HL-60/S4 treated with phorbol 12-myristate 13-acetate at 8.2 ng/mL for 4 days and 3 days (cell line): ENCODE data around the gene KDM4C.

Experiments
- in situ Hi-C: fragments of 300-500 bp; cut with MboI; formaldehyde crosslinking; loops from 2 replicates; pipeline ENCODE4 v1.15.0; 2022; ENCODE audit warnings: low sequenced_read_pairs

Gene KDM4C

DNA sequence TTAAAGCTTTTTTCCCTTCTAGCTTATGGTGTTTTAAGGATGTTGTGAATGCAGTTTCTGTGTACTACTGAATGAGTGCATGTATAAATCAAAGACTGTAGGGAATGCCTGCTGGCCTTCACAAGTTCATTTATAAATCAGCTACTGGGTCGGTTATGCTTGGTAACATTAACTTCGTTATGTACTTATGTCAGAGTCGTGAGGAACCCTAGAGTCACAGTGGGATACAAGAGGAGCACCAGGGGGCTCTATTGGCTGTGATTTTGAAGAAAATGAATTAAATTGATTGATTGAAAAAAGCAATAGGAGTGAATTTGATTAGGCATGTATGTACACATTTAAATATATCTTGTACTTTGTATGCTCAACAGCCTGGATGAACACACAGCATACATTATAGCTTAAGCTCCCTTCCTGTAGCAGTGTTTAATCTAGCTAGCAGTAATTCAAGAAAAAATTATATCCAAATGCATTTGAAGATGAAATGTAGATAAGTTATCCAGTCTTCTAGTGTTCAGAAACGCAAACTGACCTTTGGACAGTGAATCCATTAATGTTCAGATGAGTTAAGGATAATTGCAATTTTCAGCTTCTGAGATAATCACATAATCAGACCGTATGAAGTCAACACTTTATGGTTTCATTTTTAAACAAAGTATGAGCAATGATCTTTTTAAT is 204.2 kb downstream of the KDM4C start:
- in situ Hi-C loops = no loop called here

DNA sequence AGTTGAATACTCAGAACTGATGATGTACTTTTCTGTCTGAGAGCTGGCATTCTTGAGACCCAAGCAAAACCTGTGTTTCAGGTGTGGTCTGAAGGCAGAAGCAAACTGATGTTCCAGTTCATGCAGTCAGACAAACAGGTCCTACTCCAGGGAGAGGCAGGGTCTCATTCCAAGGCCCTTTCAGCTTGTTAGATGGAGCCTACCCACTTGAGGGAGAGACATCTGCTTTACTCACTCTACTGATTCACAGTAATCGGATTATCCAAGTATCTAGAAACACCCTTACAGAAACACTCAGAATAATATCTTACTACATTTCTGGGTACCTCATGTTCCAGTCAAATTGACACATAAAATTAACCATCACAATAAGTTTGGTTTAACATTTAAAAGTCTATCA is 207.8 kb downstream of the KDM4C start:
- in situ Hi-C loops = no loop called here

DNA sequence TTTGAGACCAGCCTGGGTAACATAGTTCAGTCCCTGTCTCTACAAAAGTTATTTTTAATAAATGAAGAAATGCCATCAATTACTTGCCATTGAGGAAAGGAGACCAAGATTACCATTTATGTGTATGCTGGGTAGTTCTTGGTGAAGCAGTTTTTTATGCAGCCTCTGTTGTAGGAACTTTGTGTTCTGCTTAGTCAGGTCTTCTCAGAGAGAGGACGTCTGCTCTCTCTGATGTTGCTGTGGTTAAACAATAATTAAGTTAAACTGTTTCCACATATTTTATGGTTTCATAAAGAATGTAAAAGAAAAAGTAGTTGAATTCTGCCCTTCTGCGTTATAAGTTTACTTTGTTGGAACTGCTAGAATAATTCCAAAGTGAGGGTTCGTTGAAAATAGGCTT is 210.5 kb downstream of the KDM4C start:
- in situ Hi-C loops = no loop called here

DNA sequence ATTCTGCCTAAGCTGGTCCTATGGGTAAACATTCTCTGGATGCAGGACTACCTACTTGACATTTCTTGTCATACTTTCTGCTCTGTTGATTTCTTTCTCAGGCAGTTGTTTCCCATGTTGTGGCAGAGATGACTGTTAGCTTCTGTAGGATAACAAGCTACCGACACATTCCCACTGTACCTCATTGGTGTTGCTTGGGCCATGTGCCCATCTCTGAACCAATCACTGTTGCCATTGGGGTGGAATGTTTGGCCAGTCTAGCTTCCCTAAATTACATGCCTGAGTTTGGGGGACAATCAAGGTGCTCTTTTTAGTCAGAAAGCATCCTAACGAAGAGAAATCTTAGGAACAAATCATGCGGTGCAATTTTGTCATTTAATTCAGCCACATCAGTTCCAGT is 212.0 kb downstream of the KDM4C start:
- in situ Hi-C loops = no loop called here

DNA sequence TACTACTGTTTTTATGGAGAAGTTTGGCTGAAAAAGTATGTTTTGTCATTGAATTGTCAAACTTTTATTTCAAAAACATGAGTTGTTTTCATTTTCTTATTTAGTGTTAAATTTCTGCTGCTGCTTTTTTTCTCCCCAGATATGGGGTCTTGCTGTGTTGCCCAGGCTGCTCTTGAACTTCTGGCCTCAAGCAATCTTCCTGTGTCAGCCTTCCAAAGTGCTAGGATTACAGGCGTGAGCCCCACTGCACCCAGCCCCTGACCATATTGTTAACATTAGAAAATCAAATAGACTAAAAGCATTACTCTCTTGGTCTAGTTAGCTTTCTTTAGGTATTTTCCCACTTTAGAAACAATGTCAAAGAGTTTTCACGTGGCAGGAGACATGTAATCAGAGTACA is 215.3 kb downstream of the KDM4C start:
- in situ Hi-C loops = no loop called here

DNA sequence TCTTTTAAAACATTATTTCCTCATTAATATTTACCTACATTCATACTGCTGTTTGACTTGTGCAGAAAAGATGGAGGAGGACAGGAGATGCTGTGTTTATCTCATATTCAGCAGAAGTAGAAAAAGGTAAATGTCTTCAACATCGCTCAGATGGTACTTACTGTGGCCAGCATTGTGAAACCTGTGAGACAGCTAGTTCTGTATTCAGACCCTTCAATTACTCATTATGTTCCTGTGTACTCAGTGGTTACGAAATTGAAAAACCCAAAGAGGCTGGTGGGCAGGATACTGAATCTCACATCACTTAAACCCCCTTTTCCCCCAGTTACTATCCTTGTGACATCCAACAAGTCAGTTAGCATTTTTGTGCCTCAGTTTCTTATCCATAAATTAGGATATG is 216.0 kb downstream of the KDM4C start:
- in situ Hi-C loops = no loop called here

DNA sequence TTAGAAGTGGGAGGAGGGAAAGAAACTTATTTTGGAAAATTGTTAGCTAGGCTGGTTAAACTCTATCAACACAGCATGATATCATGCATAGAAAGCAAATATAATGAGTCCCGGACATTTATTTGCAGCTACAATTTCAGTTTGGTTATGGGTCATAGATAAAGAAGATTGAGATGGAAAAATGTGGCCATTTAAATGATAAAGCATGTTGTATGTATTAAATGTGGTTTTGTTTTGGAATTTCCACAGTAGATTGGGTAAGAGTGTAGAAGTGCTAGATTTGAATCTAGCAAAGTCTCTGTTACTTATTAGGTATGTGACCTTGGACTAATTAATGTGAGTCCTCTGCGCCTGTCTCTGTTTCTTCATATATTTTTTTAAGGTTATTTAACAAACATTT is 217.4 kb downstream of the KDM4C start:
- in situ Hi-C loops = no loop called here

DNA sequence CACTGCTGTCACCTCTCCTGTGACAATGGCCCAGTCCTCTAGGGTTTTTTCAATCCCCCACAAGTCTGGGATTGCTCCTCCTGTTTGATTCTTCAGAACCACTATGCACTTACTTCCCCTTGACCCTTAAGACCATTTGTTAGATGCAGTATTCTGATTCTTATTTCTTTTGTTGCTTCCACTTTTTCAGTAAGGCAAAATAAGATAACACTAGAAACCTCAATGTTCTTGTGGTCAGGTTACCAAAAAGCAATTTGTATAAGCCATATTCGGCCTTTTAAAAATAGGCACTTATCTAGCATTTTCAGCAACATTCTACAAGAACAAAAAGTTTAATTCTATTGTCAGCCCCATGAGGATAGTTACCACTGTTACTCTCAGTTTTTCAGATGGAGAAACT is 220.0 kb downstream of the KDM4C start:
- in situ Hi-C loops = no loop called here

DNA sequence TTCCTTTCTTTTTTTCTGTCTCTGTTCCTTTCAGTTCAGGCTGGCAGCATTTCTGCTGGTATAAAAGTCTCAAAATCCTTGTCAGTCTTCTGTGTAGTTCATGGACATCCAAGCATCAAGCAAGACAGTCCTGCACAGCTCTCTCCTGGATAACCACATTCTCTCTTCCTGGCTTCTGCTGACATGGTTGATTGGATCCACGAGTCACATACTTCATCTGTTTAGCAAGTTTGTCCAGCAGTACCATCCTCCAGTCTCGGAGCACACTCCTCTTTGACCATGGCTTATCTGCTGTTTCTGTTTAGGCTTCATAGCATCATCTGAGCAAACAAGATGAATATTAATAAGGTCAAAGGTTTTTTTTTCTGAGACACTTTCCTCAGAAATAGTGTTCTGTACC is 220.8 kb downstream of the KDM4C start:
- in situ Hi-C loops = no loop called here

DNA sequence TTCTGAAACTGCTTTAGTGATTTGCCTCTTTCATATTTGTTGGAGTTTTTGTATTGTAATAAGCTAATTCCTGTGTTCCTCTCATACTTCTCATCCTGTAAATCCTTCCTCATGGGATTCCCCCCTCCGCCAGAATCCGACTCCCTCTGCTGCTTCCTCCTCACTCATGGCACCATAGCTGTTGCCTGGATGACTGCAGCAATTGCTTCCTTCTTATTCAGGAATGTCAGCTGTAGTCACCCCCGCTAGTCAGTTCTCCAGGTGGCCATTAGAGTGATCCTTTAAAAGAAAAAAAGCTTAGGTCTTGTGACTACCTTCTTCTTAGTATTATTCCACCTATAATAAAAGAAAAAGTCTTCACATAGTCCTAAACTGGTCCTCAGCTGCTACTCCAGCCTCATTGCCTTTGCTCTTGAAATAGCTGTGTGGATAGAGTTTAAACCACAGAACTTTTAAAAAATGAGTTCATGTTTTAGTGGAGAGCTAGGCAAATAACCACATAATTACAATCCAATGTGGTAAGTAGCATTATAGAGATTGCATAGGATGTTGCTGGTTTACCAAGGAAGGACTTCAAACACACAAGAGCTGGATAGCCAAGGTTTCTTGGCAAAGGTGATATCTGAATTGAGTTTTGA is 227.3 kb downstream of the KDM4C start:
- in situ Hi-C loops = no loop called here

DNA sequence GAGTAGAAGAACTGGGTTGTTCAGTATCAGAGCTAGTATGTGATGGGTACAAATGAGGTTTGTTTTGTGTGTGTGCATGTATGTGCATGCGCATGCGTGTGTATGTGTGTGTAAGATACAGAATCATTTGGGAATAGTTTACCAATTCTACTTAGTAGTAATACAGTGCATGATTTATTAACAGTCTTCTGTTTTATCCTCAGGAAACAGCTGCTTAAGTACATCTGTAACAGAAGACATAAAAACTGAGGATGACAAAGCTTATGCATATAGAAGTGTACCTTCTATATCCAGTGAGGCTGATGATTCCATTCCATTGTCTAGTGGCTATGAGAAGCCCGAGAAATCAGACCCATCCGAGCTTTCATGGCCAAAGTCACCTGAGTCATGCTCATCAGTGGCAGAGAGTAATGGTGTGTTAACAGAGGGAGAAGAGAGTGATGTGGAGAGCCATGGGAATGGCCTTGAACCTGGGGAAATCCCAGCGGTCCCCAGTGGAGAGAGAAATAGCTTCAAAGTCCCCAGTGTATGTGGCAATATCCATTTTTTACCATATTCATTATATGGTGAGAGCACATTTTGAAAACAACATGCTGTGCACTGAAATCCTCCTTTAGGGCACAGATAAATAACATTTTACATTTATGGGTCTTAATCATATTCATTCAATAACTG is 228.5 kb downstream of the KDM4C start:
- in situ Hi-C loops = no loop called here

DNA sequence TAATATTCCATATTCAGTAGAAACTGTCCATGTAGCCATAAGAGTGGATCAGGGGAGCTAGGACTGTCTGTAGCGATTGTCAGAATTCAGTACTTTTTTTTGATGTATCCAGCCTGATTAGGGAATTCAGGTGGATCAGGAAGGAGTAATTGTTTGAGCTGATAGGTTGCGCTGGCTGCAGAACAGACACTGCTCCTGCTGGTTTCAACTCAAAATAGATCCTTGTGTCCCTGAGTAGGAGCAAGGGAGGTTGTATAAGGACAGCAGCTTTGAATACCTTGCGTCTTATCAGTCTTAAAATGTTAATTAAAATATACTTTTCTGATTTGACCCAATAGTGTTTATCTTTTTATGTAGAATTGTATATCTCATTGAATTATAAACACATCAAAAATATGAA is 229.6 kb downstream of the KDM4C start:
- in situ Hi-C loops = no loop called here

DNA sequence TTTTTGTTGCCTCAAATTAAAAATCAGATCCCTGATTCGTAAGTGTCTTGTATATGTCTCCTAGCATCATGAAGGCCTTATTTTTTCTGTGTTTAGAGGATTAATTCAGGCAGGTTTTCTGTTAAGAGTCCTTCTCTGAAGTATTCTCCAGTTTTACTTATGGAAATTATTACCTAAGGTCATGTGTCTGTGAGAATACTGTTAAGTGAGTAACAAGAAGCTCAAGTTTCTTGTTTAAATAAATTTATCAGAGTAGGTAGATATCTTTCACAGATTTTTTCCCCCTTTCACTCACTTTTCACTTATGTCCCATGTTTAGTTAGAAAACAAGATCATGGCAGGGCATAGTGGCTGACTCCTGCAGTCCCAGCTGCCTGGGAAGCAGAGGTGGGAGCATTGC is 233.6 kb downstream of the KDM4C start:
- in situ Hi-C loops = no loop called here

DNA sequence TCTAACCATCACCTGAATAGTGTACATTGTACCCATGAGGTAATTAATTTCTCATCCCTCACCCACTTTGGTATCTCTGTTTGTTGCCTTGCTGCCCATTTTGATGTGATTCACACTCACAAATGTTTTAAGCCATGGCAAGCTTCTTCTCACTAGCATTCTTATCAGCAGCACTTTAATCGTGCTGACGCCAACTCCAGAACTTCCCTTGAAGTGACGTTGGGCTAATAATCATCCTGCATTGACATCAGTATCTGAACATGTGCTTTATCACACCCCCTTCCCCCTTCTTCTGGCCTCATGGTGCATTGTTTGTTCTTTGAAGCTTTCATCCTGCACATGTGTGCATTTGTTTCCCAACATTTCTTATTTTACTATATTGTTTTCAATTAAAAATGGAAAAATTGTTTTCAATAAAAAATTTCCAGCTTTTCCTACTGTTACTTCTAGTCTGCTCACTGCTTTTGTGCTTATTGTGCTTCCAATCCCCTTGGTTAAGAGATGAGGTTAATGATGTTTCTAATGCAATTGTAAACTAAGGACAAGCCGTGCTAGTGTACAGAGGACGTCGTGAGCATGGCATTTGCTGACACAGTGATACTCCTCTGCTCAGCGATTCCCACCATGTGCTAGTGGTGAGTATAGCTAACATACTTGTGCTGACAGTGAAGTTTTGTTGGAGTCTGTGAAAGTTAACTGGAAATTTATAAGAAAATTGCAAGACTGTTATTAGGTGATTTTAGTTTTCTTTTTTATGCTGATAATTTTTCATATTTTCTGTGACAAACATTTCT is 238.5 kb downstream of the KDM4C start:
- in situ Hi-C loops = no loop called here

DNA sequence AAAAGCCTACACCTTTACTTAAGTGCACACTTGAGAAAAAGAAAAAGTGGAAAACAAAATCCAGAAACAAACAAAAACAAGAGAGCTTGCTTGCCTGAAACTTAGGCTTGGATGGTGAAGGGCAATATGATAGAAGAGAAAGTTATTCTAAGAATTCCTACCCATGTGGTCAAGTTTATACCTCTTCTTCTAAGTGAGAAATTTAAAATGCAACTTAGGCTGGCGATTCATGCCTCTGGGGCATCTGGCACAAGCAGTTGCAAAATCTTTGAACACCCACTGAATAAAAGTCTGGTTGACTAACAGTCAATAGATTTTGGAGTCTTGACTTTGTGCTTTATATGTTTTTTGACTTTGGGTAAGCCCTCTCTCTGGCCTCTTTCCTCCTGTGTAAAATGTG is 239.6 kb downstream of the KDM4C start:
- in situ Hi-C loops = no loop called here

DNA sequence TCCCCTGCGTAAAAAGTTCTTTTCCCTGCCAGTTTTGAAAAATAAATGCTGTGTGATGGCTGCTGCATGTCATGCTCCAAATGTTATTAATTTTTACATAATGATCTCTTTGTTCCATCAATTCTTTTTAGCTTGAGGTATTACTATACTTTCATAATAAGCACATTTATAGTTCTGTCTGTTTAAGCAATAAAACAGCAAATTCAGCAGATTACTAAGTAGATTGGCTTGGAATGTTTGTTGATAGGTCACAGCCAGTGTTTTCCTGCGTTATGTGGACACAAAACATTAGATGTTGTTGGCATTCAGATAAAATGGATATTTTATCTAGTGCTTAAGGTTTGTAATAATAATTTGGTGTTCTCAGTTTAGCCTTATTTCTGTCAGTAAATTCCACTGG is 242.0 kb downstream of the KDM4C start:
- in situ Hi-C loops = no loop called here

DNA sequence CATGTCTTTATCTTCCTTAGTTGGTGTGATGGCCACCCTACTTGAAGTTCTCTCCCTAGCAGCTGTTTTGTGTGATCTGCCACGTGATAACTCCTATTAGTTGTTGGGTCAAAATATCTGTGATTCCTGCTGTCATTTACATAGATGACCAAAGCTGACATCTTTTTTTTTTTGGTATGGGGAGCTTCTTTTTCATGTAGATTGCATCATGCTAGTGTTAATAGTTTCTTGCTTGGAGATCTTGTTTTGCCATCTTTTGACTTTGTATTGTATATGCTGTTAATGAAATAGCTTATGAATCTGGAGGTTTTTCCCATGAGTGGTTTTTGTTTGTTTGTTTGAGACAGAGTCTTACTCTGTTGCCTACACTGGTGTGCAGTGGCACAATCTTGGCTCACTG is 243.8 kb downstream of the KDM4C start:
- in situ Hi-C loops = no loop called here

DNA sequence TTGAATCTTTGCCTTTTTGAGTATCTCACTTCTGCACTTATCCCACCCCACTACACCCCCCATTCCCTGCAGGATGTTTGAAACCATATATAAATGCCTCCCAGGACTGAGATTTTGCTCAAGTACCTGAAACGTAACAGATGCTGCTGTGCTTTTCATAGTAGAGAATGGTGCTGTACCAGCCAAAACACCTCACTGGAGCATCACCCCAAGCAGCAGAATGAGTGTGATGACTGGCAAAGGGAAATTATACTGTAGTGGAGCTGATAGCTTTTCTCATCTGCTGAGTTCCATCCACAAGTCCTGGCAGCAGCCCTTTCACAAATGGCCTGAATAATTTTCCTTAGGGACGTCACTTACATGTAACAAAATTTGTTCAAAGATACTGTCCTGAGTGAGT is 246.1 kb downstream of the KDM4C start:
- in situ Hi-C loops = no loop called here

DNA sequence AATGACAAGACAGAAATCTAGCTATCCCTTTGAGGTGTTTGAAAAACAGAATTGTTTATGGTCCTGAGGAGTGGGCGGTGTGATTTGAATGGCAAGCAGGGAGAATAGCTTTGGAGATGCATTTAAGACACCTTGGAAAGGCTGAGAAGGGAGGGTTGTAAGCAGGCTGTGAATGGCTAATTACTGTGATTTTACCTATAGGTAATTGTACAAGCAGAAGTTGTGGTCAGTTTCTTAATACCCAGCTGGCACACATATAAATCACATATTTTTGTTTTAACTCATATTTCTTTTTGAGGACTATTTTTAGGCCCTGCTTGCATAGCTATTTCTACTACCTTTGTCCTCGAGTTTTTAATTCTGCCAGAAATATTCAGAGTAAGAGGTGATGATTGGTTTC is 248.6 kb downstream of the KDM4C start:
- in situ Hi-C loops = no loop called here

DNA sequence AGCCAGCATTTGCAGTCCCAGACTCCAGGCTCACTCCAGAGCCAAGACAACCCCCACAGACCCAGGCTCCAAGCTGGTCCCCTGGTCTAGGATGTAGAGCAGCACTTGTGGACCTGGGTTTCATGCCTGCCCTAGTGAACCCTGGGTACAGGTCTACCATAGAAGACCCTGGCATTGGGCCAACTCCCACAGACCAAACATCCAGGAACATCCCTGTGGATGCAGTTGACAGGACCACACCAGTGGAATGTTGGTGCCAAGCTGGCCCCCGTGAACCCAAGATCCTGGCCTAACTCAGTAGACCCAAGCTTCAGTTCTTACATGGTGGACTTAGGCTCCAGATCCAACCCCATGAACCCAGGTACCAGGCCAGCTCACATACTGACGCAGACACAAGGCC is 250.6 kb downstream of the KDM4C start:
- in situ Hi-C loops = no loop called here

DNA sequence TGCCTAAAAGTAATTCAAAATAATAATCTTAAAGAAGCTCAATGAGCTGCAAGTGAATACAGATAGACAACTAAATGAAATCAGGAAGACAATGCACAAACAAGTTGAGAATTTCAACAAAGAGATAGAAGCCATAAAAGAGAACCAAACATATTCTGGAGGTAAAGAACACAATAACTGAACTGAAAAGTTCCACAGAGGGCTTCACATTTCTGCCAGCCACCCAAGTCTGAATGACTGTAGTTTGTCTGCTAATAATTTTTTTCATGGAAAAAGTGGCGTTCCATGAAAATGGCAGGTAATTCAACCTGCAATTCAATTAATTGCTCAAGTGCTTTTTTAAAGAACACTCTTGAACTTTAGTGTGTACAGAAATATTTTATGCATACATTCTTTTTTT is 251.3 kb downstream of the KDM4C start:
- in situ Hi-C loops = no loop called here
